HL-60/S4 (cell line): Measurements from ENCODE around the gene BFSP1.

Experiments
- in situ Hi-C: fragments of 300-500 bp; cut with MboI; formaldehyde crosslinking; loops from 2 replicates; pipeline ENCODE4 v1.14.3; 2022; ENCODE audit warnings: low sequenced_read_pairs

BFSP1 gene

DNA sequence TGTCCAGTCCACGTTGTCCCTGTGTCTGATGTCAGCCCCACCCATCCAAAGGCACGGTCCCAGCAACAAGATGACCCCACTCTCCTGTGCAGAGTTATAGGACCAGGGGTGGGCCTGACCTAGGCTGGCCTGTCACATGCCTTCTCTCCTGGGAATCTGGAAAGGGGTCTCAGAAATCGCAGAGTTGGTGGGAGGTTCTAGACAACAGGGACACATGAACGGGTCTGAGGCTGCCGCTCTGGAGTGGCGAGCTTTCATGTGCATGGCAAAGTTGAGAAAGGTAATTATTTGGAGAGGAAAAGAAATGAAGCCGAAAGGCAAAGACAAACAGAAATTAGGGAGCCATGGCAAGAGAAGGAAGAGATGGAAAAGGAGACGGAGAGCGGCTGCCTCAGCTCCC lies 29.5 kb downstream of the BFSP1 start:
- in situ Hi-C loops: loop anchor here (25.0 kb wide), 1 partner anchor 386 kb away; no protein-coding TSS in a partner anchor

DNA sequence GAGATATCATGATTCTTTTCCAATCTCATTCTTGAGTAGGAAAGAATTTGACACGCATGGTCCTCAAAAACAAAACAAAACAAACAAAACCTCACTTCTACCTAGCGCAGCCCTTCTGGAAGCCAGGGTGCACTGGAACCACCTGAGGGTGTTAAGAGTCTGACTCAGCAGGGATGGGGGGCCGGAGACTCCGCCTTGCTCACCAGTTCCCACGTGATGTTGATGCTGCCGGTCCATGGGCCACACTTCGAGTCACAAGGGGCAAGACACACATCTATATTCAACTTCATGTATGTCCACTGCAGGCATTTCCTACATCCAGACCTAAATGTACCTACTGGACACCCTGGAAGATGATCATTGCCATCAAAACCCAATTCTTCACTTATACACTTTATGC lies 30.4 kb downstream of the BFSP1 start:
- in situ Hi-C loops: loop anchor here (25.0 kb wide), 1 partner anchor 386 kb away; no protein-coding TSS in a partner anchor

DNA sequence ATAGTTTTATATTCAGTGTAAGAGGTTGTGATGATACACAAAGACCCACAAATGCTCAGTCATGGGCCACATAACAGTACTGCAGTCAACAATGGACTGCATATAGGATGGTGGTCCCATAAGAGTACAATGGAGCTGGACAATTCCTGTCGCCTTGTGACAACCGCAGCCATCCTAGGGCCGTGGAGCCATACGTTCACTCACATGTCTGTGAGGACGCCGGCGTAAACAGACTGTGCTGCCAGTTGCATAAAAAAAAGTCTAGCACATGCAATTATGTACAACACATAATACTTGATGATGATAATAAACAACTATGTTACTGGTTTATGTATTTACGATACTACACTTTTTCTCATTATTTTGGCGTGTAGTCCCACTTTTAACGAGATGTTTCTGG lies 30.9 kb downstream of the BFSP1 start:
- in situ Hi-C loops: loop anchor here (25.0 kb wide), 1 partner anchor 387 kb away; no protein-coding TSS in a partner anchor

DNA sequence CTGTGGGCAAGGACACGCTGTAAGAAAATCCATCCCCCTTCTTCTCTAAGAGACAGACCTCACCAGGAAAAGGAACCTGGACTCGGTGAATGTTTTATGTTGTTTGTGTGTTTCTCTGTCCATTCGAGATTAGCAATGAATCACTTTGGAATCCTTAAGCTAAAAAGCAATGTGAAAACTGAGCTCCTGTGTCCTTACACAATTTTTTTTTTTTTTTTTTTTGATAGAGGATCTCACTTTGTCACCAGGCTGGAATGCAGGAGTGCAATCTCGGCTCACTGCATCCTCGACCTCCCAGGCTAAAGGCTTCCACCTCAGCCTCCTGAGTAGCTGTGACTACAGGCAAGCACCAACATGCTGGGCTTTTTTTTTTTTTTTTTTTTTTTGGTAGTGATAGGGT lies 32.1 kb downstream of the BFSP1 start:
- in situ Hi-C loops: no loop called here

DNA sequence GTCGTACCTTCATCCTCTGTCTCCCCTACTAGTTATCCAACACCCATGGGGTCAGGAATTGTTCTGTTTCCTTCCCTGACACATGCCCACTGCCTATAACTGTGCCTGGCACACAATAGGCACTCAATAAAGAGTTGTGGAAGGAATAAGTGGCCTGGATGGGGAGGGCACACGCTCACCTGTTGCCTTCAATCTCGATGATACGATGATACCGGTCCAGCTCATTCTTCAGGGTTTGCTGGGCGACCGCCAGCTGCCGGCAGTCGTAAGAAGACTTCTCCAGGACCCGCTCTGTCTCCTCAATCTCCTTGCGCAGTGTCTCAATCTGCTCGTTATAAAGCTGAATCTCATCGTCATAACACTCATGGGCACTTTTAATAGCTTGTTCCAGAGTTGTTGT lies 32.5 kb downstream of the BFSP1 start:
- in situ Hi-C loops: no loop called here

DNA sequence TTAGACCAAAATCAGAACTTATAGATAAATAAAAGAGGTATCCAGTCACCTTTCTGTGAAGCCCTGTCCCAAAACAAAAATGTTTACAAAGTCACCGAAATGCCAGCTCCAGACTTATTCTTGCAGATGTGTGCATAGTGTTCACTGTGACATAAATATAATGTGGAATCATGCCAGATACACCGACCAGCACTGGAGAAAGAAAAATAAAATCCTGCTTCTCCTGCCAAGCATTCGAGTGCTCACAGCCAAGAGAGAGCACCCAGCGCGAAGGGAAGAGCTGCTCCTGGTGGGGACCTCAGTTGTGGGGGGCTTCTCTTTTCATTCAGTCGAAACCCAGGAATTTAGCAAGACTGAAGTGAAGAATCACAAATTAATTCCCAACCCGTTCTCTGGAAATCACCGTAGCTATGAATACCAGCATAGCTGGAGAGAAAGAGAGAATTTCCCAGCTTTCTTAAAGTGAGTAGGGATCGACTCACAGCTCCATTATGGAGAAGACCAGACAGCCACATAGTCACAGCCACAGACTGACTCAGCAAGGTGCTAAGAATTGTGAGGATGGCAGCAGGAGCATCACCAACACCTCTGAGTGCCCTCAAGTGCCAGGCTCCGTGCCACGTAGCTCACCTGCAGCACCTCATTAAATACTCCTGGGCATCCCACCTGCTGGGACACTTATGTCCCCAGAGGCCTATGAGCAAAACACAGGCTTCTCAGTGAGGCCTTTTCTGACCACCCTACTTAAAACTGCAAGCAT lies 33.2 kb downstream of the BFSP1 start:
- in situ Hi-C loops: no loop called here

DNA sequence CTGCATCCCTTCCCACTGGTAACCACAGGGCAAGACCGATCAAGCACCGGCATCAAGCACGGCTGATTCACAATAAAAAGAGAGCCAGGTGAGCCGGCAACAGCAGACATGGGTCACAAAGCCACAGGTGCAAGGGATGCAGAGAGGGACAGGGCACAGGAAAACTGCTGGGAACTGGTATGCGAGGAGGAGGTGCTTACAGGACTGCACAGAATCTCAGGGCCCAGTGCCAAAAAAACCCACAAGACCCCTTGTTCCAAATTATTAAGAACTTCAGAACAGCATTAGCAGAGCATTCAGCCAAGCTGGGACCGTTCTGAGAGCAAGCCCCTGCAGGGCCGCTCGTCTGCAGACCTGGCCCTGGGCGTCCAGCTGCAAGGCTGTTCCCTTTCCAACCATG lies 35.4 kb downstream of the BFSP1 start:
- in situ Hi-C loops: no loop called here

DNA sequence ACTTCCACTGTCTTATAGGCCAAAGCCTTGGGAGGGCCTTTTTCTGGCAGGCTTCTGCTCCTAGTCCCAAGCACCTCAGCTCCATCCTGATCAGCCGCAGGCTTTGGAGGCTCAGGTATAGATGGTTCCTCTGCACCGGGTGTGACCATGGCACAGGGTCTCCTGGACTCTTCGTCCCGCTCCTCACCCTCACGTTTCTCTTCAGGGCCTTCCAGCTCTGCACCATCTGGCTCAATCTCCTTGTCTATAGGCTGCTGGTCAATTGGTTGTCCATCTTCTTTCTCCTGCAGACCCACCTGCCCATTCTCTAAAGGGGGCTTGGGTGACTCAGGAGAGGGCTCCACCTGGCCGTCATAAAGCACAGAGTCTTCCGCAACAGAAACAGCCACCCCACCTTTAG lies 37.0 kb downstream of the BFSP1 start:
- in situ Hi-C loops: no loop called here

DNA sequence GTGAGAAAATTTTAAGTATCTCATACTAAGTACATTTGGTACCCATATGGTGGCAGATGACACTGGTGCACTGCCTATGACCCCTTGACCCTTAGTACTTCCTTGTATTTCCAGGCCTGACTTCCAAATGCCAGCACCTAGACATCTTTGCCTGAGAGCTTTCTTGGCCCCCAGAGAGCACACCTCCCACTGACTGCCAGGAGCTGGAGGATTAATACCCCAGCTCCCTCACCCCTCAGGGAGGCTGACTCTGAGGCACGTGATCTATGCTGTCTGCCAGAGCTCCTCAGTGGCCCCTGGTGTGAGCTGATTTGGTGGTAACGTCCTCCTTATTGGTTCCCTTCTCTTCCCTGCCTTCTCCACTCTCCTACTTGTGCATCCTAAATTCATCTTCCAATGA lies 38.0 kb downstream of the BFSP1 start:
- in situ Hi-C loops: no loop called here

DNA sequence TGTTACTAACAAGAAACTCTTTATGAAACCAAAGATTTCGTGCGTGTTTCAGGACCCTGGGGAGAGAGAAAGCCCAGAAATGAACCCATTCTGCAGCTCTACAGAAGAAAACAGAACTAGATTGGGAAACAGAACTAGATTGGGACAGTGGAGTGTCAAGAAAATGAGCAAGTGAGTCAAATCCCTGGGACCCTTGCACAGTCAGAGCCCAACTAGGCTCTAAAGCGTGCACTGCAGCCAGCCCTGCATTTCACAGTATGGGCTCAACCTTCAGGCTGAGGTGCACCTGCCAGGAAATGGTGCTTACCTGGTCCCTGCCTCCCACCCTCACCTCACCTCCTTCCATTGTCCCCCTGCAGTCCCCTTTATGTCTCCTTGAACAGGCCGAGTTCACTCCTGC lies 39.7 kb downstream of the BFSP1 start:
- in situ Hi-C loops: no loop called here

DNA sequence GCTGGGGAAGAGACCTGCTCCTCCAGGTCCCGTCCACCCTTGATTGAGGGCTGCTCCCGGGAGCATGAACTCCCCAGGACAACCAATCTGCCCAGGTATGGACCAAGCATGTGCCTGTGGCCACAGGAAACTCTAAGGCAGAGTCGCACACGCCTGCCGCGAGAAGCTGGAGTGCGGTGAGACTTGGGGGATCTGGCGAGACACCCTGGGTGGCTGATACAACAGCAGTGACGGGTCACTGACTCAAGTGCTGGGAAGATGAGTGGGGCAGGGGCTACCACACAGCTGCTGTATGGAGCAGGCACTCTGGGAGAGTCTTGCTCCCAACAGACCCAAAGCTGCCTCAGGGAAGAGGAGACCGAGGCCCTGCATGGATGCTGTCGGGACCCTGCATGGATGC lies 40.1 kb downstream of the BFSP1 start:
- in situ Hi-C loops: no loop called here

DNA sequence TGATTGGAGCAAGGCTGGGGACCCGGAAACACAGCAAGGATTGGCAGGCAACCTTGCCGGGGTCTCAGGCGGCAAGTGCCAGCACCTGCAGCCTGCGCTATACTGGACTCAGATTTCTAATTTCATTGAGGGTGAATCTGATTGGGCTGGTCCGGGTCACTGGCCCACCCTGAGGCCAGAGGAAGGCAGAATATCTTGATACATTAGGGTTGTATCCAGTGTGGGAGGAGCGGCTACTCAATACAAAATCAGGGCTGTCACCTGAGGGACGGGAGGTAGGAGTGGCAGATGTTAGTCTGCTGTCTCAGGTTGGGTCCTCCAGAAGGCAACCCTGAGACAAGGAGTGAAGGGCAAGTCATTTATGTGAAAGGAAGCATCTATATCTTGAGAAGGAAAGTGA lies 40.7 kb downstream of the BFSP1 start:
- in situ Hi-C loops: no loop called here

DNA sequence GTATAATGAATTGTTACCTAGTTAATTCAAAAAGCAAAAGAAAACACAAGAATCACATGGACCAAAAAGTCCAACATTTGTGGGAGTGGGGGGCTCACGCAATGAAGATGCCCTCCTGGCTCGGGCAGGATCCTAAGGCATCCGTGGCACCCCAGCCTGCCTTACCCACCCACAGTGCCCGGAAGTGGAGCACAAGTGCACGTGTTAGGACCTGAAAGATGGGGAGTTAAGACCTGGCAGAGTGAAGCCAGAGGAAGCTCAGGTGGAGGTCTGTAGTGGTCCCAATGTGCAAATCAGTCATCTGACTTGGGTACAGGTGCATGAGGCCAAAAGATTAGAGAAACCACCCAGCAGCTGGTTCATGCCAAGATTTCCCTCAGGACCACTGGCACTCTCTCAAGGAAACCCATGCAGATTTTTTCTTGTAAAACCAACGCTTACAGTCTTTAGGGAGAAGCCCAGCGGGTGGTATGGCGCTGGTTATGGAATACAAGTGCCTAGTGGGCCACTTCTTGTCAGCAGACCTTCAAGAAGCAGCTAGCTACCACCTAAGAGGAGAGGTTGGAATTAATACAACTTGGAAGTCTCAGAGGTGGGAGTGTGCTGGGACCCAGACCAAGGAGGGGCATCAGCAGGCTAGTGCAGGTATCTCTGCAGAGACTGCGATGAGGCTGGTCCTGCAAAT lies 42.1 kb downstream of the BFSP1 start:
- in situ Hi-C loops: no loop called here

DNA sequence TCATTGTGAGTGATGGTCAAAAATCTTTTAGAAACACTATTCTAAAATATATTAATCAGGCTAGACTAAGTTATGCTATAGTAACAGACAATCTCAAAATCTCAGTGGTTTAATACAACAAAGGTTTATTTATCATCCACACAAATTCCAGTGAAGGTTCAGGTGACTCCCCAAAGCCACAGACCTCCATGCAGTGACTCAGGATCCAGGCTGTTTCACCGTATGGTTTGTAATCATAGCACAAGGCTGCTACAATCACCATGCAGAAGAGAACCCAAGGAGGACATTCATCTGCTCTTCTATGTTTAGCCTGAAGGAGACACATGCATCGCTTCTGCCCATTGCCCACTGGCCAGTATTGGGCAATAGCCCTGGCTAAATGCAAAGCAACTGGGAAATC lies 46.2 kb downstream of the BFSP1 start:
- in situ Hi-C loops: no loop called here

DNA sequence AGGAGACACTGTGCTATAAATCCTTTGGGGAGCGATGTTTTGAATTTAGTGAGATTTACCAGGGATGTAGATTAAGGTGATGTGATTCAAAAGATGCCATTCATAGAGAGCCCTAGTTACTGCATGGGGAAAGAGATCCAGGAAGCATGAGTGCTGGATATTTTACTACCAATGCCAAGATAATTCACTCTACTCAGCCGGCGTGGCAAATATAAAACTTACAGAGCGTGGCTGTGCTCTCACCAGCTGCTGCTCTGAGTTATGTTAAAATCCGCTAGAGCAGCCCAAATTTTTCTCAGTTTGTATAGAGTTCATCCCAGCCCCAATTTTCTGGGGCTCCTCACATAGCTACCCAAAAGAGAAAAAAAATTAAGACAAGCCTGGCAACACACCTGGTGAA lies 48.6 kb downstream of the BFSP1 start:
- in situ Hi-C loops: no loop called here

DNA sequence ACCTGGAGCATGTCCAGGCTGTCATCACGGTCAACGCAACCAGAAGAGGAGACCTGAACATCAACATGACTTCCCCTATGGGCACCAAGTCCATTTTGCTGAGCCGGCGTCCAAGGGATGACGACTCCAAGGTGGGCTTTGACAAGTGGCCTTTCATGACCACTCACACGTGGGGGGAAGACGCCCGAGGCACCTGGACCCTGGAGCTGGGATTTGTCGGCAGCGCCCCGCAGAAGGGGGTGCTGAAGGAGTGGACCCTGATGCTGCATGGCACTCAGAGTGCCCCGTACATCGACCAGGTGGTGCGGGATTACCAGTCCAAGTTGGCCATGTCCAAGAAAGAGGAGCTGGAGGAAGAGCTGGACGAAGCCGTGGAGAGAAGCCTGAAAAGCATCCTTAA lies 49.5 kb downstream of the BFSP1 start:
- in situ Hi-C loops: no loop called here

DNA sequence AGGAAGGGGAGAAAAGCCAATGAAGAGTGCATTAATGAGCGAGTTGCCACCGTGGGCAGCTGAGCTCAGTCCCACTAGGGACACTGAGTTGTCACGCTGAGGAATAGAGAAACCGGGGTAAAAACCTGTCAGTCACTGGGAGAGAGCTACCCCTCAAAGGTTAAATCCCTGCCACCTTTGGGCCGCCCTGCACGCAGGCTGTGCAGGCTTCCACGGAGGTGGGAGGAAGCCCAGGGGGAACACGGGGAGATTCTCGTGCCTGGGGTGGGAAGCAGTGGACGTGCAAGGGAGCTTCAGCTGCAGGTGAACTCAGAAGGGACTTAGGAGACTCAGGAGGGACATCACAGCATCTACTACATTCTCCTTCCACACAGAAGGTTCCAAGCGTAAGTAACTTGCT lies 50.5 kb downstream of the BFSP1 start:
- in situ Hi-C loops: no loop called here

DNA sequence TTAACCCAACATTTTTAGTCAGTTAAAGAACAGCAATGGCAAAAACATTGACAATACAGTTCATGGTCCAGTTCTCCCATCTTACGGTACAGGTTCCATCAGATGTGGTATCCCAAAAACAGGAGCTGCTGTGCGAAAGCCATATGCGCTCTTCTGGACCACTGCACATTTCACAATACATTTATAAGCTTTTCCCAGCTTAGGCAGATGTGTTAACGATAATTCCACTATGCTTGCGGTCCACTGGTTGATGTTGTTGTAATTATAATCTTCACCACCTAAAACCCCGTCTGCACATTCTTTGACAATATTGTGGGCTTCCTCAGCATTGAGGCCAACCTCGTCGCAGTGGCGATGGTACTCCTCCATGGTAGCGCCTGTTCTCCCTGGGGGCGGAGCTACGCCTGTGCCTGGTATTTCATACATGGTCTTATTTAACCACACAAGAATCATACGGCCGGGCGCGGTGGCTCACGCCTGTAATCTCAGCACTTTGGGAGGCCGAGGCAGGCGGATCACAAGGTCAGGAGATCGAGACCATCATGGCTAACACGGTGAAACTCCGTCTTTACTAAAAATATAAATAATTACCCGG lies 52.0 kb downstream of the BFSP1 start:
- in situ Hi-C loops: no loop called here

DNA sequence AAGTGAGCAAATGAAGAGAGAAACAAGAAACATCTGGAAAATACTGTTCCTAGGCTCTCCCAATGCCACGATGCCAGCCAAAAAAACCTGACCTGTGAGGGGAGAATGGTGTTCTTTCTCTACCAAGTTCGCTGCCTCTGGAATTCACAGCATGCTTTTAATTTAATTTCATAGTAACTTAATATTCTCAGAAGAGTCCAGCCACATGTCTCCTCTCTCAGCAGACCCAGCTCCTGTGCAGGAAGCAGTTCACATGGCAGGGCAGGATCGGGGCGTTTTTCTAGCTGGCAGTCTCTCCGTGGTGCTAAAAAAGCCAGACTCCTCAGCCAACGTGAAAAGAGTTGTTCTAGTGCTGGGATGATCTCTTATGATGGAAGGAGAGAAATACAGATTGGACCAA lies 57.5 kb downstream of the BFSP1 start:
- in situ Hi-C loops: no loop called here

DNA sequence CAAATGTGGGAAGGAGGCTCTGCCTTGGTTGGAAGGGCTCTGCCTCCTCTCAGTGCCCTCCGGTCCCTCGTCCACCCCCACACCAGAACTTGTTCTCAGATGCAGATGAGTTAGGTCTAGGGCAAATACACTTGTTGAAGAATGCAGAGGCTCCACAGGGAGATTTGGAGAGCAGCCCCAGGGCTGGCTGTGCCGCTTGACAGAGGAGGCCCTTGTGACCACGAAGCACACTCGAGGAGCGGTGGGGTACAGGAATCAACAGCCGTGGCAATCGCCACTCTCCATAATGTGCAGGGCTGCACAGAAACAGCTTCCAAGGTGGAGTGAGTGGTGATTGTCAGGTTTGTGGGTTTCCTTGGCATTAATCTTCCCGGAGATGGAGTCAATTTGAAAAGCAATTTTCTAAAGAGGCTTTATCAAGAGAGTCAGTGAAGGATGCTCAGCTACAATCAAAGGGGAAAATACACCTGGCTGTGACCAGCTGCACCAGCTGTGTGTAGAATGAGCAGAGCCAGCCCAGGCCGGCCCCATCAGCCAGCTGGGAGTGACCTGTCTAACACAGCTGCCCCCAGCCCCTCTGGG lies 59.5 kb downstream of the BFSP1 start:
- in situ Hi-C loops: no loop called here

DNA sequence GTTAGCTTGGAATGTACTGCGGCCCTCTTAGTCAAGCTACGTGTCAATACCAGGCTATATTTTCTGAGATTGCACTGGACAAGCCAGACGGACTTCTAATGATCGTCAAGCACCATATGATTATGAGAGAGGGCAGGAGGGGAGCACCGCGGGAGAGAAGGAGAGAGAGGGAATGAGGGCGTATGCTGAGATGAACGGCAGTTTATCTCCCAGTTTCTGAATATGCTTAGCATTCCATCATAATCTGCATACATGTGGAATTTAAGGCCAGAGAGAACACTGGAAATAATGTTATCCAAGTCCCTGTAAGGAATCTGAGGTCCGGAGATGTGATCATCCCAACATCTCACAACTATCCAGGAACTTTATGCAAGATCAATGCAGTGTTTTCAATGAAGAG lies 60.2 kb downstream of the BFSP1 start:
- in situ Hi-C loops: no loop called here

DNA sequence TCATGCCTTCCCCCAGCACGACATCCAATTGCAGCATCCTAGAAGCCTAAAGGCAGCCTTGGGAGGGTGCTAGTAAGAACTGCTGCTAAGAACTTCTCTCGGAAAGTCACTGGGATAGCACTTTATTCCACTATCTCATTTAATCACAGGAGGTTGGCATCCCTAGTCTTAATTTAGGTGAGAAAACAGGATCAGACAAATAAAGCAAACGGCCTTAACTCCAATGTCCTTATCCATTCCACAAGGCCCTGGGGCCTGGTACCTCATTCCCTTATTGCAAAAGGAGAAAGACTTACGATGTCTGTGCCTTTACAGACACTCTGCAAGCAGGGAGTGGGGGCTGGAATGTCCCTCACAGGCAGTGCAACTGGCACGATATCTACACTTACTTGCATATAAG lies 60.7 kb downstream of the BFSP1 start:
- in situ Hi-C loops: no loop called here
